Caki2 (cell line): ENCODE measurements around the gene THADA. TPM values are rescaled to one million over a fixed set of nuclear protein-coding genes. Genes with fewer than 3 reads are reported as not detected.
"Not testable (repeated sequence)": the region's sequence is repeated elsewhere in the genome, so short reads cannot be mapped to it uniquely, and the experiment has no call there.

ENCODE experiments used
- DNase-seq: peaks from one replicate; pipeline ENCODE4 v3.0.0-alpha.2; 2015; ENCODE audit warnings: low read depth
- in situ Hi-C: cut with HindIII; loops from 2 replicates; pipeline ENCODE4 v1.10.0; 2016; ENCODE audit warnings: low sequenced_read_pairs, low pct_unique_long_range_greater_than_20kb, mixed read lengths
- total RNA-seq: library from RNA; depleted of rRNA; stranded (reverse); fragments of >200 nt; shearing (Covaris generic); gene quantifications from 2 replicates; pipeline ENCODE4 v1.2.3, GENCODE V29; 2014; ENCODE audit warnings: low replicate concordance

The THADA gene
- total RNA-seq, 1 experiment from 2014 or later, result 30.0 TPM

DNA sequence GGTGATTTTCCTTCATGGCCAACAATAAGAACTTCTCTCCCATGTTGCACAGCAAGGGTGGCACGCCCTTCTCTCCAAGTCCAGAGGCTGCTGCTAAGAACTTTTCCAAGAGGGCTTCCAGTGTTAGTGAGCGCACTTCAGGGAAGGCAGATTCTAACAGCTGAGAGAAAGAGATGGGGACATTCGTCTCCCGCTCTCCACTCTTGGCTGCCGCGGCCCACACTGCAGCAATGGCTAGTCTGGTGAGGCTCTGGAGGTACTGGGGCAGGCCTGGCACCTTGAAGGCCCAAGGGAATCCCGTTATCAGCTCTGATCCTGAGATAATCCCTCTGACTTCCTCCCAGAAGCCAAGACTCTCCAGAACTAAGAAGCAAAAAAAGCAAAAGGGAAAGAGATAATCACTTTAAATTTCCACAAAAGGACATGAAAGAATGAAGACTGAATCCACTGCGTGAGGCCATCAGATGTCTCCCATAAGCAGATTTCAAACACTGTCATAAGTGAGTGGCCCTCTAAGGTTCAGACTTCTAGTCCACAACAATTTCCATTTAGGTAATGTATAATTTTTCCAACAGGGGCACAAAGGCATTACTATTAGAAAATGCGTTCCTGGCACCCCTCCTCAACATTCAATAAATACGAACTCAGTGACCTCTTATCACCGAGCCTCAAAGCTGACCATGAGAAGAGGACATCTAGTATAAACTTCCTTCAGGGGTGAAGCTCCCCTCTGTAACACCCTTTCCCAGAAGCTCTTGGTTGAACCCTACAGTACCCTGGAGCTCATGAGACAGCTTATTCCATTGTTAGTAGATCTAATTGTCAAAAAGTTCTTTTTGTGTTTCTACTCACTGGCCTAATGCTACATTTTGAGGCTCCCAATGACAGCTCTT, 302.7 kb downstream of the THADA start:
- in situ Hi-C loops, result no loop called here
- DNase-seq, result no peak

DNA sequence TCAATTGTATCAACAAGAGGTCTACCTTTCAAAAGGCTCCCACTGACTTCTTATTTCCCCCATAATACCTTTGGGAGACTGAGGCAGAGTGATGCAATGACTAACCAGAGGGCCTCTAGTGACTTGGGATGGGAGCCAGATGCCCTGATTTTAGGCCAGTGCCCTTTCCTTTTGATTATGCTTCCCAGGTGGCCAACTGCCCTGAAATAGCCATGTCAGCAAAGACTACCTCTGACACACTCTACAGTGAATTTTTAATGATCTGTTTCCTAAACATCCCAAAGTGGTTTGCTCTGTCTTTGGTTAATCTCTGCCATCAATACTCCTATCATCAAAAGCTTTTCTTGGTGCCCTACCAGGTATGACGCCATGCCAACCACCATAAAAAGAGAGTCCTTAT, 303.5 kb downstream of the THADA start:
- in situ Hi-C loops, result no loop called here
- no peak for DNase-seq

GRCh38 chr2:43289331-43289730, 306.5 kb downstream of the THADA start:
- in situ Hi-C loops, result no loop called here

DNA sequence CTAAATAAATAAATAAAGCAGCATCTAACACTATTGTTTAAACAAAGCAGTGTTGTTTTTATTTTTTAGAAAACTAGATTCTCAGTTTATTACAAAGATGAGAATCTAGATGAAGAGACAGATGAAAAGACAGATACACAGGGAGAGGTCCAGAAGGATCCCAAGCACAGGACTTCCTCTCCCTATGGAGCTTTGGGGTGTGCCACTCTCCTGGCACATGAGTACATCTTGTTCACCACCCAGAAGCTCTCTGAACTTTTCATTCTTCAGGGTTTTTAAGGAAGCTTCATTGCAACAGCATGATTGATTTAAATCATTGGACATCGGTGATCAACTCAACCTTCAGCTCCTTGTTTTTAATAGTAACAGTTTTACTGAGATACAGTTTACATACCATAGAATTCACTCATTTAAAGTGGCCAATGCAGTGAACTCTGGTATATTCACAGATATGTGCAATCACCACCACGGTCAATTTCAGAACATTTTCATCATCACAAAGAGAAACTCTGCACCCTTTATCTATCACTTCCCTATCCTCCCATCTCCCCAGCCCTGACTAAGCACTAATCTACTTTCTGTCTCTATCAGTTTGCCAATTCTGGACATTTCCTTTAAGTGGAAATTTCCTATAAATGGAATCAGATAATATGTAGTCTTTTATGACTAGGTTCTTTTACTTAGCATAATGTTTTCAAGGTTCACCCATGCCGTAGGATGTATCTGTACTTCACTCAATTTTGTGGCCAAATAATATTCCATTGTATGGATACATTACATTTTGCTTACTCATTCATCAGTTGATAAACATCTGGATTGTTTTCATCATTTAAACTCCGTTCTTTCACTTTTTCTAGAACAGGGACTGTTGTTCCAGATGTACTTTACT, 307.2 kb downstream of the THADA start:
- no peak for DNase-seq
- in situ Hi-C loops, result no loop called here

More at GRCh38 chr2:43289331-43289730, 306.5 kb downstream of the THADA start:
- DNase-seq, result no peak

DNA sequence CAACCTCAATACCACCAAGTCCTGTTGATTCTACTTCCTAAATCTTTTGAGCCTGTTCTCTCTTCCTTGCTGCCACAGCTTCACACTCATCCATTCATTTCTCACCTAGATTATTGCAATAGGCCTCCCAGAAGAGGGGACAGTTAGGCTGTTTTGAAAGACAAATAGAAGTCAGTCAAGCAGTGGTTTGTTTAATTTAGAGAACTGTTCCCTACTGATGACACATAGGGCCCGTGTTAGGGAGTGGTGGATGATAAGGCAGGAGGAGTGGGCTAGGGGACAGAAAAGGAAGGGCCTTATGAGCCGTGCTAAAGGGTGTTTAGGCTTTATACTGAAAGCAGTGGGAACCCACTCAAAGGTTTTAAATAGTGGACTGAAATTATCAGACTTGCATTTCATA, 309.9 kb downstream of the THADA start:
- DNase-seq, result no peak
- in situ Hi-C loops, result no loop called here

- in situ Hi-C loops, result no loop called here
- no peak for DNase-seq
These were observed 310.9 kb downstream of the THADA start for GRCh38 chr2:43284967-43285366.

GRCh38 chr2:43284347-43284746, 311.5 kb downstream of the THADA start:
- in situ Hi-C loops, DNase-seq: not testable (repeated sequence)

GRCh38 chr2:43280994-43281393, 314.8 kb downstream of the THADA start:
- in situ Hi-C loops, result no loop called here
- no peak for DNase-seq

GRCh38 chr2:43279317-43279840, 316.5 kb downstream of the THADA start:
- no peak for DNase-seq
- in situ Hi-C loops, result no loop called here

DNA sequence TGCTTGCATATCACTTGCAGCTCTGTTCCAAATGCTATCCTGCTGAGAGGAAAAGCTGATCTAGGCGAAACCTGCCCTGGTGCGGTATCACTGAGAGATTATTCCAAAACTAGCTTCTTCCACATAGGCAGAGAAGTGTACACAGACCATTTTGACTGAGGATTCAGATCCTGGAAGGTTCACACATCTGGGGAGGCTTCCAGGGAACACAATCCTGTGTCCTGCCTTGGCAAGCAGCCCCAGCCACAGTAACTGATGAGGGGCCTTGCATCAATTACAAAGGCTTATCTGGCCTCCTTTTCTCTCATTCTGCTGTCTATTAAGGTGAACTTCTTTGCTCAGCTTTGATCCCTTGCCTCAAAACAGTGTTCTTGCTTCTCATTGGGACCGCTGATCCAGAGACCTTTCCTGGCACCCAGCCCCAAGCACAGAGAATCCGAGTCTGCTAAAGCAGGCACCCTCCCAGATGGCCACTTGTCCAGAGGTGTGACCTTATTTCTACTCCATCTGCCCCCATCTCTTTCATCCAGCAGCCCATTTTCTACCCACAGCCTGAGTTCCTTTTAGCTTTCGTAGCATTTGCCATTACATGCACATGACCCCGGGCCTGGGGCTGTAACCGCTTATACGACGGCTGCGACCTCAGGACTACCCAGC, 317.1 kb downstream of the THADA start:
- no peak for DNase-seq
- in situ Hi-C loops, result no loop called here

DNA sequence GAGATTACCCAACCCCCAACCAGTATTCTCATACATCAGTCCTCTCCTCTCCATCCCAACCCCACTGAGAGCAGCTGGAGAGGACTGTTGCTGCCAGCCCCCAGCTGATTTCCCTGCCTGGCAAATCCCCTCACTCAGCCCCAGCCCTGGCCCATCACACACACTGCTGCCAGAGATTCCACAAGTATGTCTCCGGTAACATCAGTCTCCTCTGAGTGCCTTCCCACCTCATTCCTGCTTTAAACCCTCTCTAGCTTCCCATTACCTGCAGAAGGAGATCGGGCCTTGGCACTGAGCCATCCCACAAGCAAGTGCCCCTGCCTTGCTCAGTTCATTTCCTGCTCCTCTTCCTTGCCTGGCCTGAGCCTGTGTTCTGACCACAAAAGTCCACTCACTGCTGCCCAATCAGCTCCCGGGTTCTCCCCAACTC, 318.9 kb downstream of the THADA start:
- no peak for DNase-seq
- in situ Hi-C loops, result no loop called here

- no peak for DNase-seq
- in situ Hi-C loops, result no loop called here
These were observed 319.4 kb downstream of the THADA start for GRCh38 chr2:43276266-43276941.

- in situ Hi-C loops, result no loop called here
- no peak for DNase-seq
These were observed 321.1 kb downstream of the THADA start for GRCh38 chr2:43274721-43275120.

- in situ Hi-C loops, result no loop called here
- no peak for DNase-seq
These were observed 321.8 kb downstream of the THADA start for GRCh38 chr2:43274055-43274454.

- in situ Hi-C loops, result no loop called here
- no peak for DNase-seq
These were observed 322.3 kb downstream of the THADA start for GRCh38 chr2:43273529-43273928.

GRCh38 chr2:43270930-43271615, 324.8 kb downstream of the THADA start:
- in situ Hi-C loops, result no loop called here
- DNase-seq, result no peak

- in situ Hi-C loops, result no loop called here
- DNase-seq, result no peak
These were observed 325.4 kb downstream of the THADA start for GRCh38 chr2:43270461-43270860.
